ENCODE data around the gene MMP23B. TPM values are rescaled to one million over a fixed set of nuclear protein-coding genes. Genes with fewer than 3 reads are reported as not detected.

The MMP23B gene
- total and polyA plus RNA-seq, 8 donors = 5.5 to 111 (median 15.7) TPM

DNA sequence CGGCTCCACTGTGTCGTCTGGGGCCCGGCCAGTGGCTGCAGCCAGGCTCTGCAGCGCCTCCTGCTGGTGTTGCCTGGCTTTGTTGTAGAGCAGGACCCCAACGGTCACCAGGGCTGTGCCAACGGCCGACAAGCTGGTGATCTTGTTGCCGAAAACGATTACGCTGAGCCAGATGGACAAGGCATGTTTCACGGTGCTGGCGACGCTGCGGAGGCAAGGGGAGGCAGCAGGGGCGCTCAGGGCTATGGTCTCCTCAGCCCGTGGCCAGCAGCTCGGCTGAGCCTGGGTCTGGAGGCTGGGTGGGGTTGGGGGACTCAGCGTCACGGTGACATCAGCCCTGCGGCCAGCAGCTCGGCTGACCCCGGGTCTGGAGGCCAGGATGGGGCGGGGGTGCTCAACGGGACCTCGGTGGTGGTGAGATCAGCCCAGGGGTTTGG lies 33.9 kb downstream of the MMP23B start:
- 82 to 88% (median 84%) methylated on average over 20 to 25 of the region's 25 CpGs for WGBS, 5 donors

DNA sequence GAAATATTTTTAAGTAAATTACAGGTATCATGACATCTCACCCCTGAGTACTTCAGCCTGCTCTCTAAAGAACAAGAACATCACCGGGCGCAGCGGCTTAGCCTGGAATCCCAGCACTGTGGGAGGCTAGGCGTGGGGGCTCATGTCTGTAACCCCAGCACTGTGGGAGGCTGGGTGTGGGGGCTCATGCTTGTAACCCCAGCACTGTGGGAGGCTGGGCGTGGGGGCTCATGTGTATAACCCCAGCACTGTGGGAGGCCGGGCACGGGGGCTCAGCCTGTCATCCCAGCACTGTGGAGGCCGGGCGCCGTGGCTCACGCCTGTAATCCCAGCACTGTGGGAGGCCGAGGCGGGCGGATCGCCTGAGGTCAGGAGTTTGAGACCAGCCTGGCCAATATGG lies 34.6 kb downstream of the MMP23B start:
- Histone ChIP-seq H3K4me1 (peaks cover 0 to 9% (median 0%) of the 10 kb centered on the region in 4 donors), H3K4me3 (no peak overlapping the region), H3K27me3 (no peaks in the 10 kb centered on the region), H3K27ac (no peak overlapping the region), H3K9me3 (no peaks in the 10 kb centered on the region), H3K36me3 (peaks cover 30 to 82% (median 74%) of the 10 kb centered on the region in 4 donors)
- intact Hi-C loops (cut with DNase I; ENCODE audit: low total_unique reads) = no loop called here
- 93 to 97% (median 94%) methylated on average over 12 to 15 of the region's 15 CpGs for WGBS, 5 donors
- DNase-seq = peak in 1 of 2 donors; percentile 19
- TF ChIP-seq, protein P1, sequence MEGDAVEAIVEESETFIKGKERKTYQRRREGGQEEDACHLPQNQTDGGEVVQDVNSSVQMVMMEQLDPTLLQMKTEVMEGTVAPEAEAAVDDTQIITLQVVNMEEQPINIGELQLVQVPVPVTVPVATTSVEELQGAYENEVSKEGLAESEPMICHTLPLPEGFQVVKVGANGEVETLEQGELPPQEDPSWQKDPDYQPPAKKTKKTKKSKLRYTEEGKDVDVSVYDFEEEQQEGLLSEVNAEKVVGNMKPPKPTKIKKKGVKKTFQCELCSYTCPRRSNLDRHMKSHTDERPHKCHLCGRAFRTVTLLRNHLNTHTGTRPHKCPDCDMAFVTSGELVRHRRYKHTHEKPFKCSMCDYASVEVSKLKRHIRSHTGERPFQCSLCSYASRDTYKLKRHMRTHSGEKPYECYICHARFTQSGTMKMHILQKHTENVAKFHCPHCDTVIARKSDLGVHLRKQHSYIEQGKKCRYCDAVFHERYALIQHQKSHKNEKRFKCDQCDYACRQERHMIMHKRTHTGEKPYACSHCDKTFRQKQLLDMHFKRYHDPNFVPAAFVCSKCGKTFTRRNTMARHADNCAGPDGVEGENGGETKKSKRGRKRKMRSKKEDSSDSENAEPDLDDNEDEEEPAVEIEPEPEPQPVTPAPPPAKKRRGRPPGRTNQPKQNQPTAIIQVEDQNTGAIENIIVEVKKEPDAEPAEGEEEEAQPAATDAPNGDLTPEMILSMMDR (IDR thresholded peaks at IDR 0.05) = no peak
- no peak for TF ChIP-seq EP300 (IDR thresholded peaks at IDR 0.05)
- no peak for TF ChIP-seq POLR2AphosphoS5 (IDR thresholded peaks at IDR 0.05)
- TF ChIP-seq POLR2A (IDR thresholded peaks at IDR 0.05) = no peak

More for the DNA sequence above, 33.9 kb downstream of the MMP23B start:
- H3K36me3 ChIP-seq = peaks cover 24 to 75% (median 67%) of the 10 kb centered on the region in 4 donors
- no peak overlapping the region for H3K27ac ChIP-seq
- H3K27me3 ChIP-seq = no peaks in the 10 kb centered on the region
- TF ChIP-seq POLR2AphosphoS5 (IDR thresholded peaks at IDR 0.05) = no peak
- TF ChIP-seq, protein P1 (IDR thresholded peaks at IDR 0.05) = peak in 4 of 7 experiments; percentile 11 to 33 (median 26)
- peak in 1 of 2 donors; percentile 26 for DNase-seq
- H3K9me3 ChIP-seq = no peaks in the 10 kb centered on the region
- intact Hi-C loops (cut with DNase I; ENCODE audit: low total_unique reads) = no loop called here
- no peak overlapping the region for H3K4me3 ChIP-seq
- peaks cover 0 to 9% (median 0%) of the 10 kb centered on the region in 4 donors for H3K4me1 ChIP-seq

DNA sequence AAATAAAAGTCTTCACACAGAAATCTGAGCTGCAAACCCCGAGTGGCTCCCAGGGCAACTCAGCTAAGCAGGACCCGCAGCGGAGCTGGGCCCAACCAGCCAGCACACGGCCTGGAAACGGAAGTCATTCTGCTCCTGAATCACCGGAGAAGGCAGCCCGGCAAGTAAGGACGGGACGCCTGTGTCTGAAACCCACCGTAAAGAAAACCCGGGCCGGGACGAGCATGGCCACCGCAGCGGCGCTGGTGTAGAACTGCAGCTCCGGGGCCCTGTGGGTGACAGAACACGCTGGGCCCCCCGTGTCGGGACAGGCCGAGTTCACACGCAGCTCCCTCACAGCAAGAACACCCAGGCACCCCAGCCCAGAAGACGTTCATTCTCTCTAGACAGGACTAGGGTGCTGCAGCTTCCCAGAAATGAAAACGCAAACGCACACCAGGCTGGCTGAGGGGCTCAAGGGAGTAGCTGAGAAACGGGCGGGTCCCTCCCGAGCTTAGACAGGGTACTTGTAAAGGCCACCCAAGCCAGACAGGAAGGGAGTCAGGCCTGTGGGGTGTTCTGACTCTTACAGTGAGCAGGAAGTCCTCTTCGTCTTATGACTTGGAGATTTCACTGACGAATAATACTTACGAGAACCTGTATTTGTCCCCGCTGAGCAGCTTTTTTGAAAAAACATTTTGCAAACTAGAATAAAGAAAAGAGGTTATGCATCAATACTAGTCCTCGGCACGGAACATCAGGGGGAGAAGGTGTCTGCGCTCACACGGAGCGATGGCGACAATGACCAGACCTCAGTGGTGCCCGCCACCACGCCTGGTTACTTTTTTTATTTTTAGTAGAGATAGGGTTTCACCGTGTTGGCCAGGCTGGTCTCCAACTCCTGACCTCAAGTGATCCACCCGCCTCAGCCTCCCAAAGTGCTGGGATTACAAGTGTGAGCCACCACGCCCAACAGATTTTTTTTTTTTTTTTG lies 37.8 kb downstream of the MMP23B start:
- intact Hi-C loops (cut with DNase I; ENCODE audit: low total_unique reads) = no loop called here
- H3K4me1 ChIP-seq = no peaks in the 10 kb centered on the region
- H3K27ac ChIP-seq = no peak overlapping the region
- no peaks in the 10 kb centered on the region for H3K9me3 ChIP-seq
- 89 to 92% (median 90%) methylated on average over 42 to 43 of the region's 43 CpGs for WGBS, 5 donors
- H3K36me3 ChIP-seq = peaks cover 41 to 97% (median 83%) of the 10 kb centered on the region in 4 donors
- H3K27me3 ChIP-seq = no peaks in the 10 kb centered on the region
- DNase-seq = peak in 1 of 2 donors; percentile 4
- no peak overlapping the region for H3K4me3 ChIP-seq
- no peak for TF ChIP-seq POLR2AphosphoS5 (IDR thresholded peaks at IDR 0.05)
- TF ChIP-seq POLR2A (IDR thresholded peaks at IDR 0.05) = no peak
- TF ChIP-seq, protein P1 (IDR thresholded peaks at IDR 0.05) = no peak
- TF ChIP-seq EP300 (IDR thresholded peaks at IDR 0.05) = no peak

DNA sequence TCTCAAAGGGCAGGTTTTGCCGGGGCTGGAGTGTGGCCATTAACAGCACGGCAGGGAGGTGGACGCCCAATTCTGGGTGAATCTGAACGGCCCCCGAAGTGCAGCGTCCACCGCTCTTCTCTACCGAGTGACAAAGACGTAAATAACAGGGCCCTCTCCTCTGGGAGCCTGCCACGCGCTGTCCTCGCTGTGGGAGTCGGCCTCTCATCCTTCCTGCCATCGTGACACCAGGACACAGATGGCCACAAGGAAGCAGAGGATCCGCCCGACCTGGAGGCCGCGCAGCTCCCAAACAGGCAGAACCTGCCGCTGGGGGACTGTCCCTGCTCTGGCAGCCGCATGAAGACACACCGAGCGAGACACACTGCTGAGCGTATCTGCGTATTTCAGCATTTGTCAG lies 38.9 kb downstream of the MMP23B start:
- peak in 1 of 2 donors; percentile 19 for DNase-seq
- no peaks in the 10 kb centered on the region for H3K9me3 ChIP-seq
- TF ChIP-seq POLR2AphosphoS5 (IDR thresholded peaks at IDR 0.05) = no peak
- TF ChIP-seq, protein P1 (IDR thresholded peaks at IDR 0.05) = no peak
- TF ChIP-seq POLR2A (IDR thresholded peaks at IDR 0.05) = no peak
- TF ChIP-seq EP300 (IDR thresholded peaks at IDR 0.05) = no peak
- peaks cover 31 to 91% (median 74%) of the 10 kb centered on the region in 4 donors for H3K36me3 ChIP-seq
- WGBS, 5 donors = 93 to 95% (median 93%) methylated on average over 24 of the region's 24 CpGs
- H3K27me3 ChIP-seq = no peaks in the 10 kb centered on the region
- intact Hi-C loops (cut with DNase I; ENCODE audit: low total_unique reads) = no loop called here
- no peak overlapping the region for H3K27ac ChIP-seq
- H3K4me1 ChIP-seq = no peaks in the 10 kb centered on the region
- no peak overlapping the region for H3K4me3 ChIP-seq

Measured in stomach (tissue), 9 donors.